Uterus (tissue), 4 donors: Measurements from ENCODE around the gene KIF1B. TPM values are rescaled to one million over a fixed set of nuclear protein-coding genes. Genes with fewer than 3 reads are reported as not detected.

Experiments used
- DNase-seq, 2 donors: peaks; one replicate each; pipeline ENCODE4 v3.0.0-alpha.2; 2019 to 2020
- H3K27ac ChIP-seq, 2 donors: fragments of 200-600 bp; sonication (generic); 1 replicate in 1 of 2; 2 replicates in 1 of 2; pipeline ENCODE4 v1.5.1; 2016 to 2018
- H3K27me3 ChIP-seq, 2 donors: fragments of 200-600 bp; sonication (generic); one replicate each; pipeline ENCODE4 v1.5.1; 2018 to 2019; ENCODE audit warnings: control low read depth in 1 of 2
- H3K36me3 ChIP-seq, 2 donors: fragments of 200-600 bp; sonication (generic); one replicate each; pipeline ENCODE4 v1.5.1; 2019; ENCODE audit warnings: control low read depth in 1 of 2
- H3K4me1 ChIP-seq, 2 donors: fragments of 200-600 bp; sonication (generic); one replicate each; pipeline ENCODE4 v1.5.1; 2018 to 2019; ENCODE audit warnings: control low read depth in 1 of 2
- H3K4me3 ChIP-seq, 2 donors: fragments of 200-600 bp; sonication (generic); 1 replicate in 1 of 2; 2 replicates in 1 of 2; pipeline ENCODE4 v1.5.1; 2018 to 2019; ENCODE audit warnings: mild to moderate bottlenecking in 1 of 2
- H3K9me3 ChIP-seq, 2 donors: fragments of 200-600 bp; sonication (generic); one replicate each; pipeline ENCODE4 v1.5.1; 2019; ENCODE audit warnings: control low read depth in 1 of 2
- POLR2A ChIP-seq, 2 donors: fragments of 450-650 bp; IDR thresholded peaks; one replicate each; pipeline ENCODE4 v1.6.1; 2016; ENCODE audit warnings: antibody characterized with exemption in 2 of 2, mild to moderate bottlenecking in 1 of 2, moderate library complexity in 1 of 2
- intact Hi-C: fragments of 100-400 bp; cut with DNase I; formaldehyde crosslinking; loops from one replicate; pipeline ENCODE4 v1.15.1; 2023; ENCODE audit warnings: low total_unique reads
- total RNA-seq, 4 donors: library from RNA; depleted of rRNA in 3 of 4; stranded (reverse); fragments of >200 nt in 3 of 4; gene quantifications; one replicate each; pipeline versions ENCODE4 v1.1.0 to v1.2.4, GENCODE V29; 2014 to 2023
- TF ChIP-seq, protein P1 (sequence below), 4 experiments: fragments of 200-600 bp in 2 of 4; fragments of 450-650 bp in 2 of 4; sonication (generic) in 2 of 4; IDR thresholded peaks; one replicate each; pipeline ENCODE4 v1.5.1; 2016 to 2019; ENCODE audit warnings: antibody characterized with exemption in 4 of 4, mild to moderate bottlenecking in 2 of 4, moderate library complexity in 1 of 4
- donor health status: DM: yes; HTN: yes; CAD: no.

KIF1B gene
- total RNA-seq, 4 donors from 2014 or later: 26.4 to 89.6 (median 45.1) TPM

- H3K27me3 ChIP-seq: no peaks in the 10 kb centered on the region
- TF ChIP-seq, protein P1, sequence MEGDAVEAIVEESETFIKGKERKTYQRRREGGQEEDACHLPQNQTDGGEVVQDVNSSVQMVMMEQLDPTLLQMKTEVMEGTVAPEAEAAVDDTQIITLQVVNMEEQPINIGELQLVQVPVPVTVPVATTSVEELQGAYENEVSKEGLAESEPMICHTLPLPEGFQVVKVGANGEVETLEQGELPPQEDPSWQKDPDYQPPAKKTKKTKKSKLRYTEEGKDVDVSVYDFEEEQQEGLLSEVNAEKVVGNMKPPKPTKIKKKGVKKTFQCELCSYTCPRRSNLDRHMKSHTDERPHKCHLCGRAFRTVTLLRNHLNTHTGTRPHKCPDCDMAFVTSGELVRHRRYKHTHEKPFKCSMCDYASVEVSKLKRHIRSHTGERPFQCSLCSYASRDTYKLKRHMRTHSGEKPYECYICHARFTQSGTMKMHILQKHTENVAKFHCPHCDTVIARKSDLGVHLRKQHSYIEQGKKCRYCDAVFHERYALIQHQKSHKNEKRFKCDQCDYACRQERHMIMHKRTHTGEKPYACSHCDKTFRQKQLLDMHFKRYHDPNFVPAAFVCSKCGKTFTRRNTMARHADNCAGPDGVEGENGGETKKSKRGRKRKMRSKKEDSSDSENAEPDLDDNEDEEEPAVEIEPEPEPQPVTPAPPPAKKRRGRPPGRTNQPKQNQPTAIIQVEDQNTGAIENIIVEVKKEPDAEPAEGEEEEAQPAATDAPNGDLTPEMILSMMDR (IDR thresholded peaks at IDR 0.05): no peak
- TF ChIP-seq POLR2A (IDR thresholded peaks at IDR 0.05): no peak
- H3K4me3 ChIP-seq: no peak overlapping the region
- intact Hi-C loops: no loop called here
- no peaks in the 10 kb centered on the region for H3K36me3 ChIP-seq
- no peak overlapping the region for H3K27ac ChIP-seq
- DNase-seq: no peak
- H3K4me1 ChIP-seq: peaks cover 0 to under 1% of the 10 kb centered on the region in 2 donors
- no peaks in the 10 kb centered on the region for H3K9me3 ChIP-seq
Observed at GRCh38 chr1:10302416-10302815, 92.0 kb downstream of the KIF1B start.

- peaks cover 0 to 16% of the 10 kb centered on the region in 2 donors for H3K4me1 ChIP-seq
- intact Hi-C loops: no loop called here
Observed at GRCh38 chr1:10304295-10304694, 93.9 kb downstream of the KIF1B start.

GRCh38 chr1:10306435-10306834 is 96.1 kb downstream of the KIF1B start:
- TF ChIP-seq, protein P1 (IDR thresholded peaks at IDR 0.05): no peak
- no peak for TF ChIP-seq POLR2A (IDR thresholded peaks at IDR 0.05)
- H3K4me1 ChIP-seq: peaks cover 0 to 16% of the 10 kb centered on the region in 2 donors
- intact Hi-C loops: no loop called here

More at GRCh38 chr1:10304295-10304694, 93.9 kb downstream of the KIF1B start:
- no peak for DNase-seq
- H3K9me3 ChIP-seq: no peaks in the 10 kb centered on the region
- no peaks in the 10 kb centered on the region for H3K27me3 ChIP-seq
- no peaks in the 10 kb centered on the region for H3K36me3 ChIP-seq
- no peak overlapping the region for H3K4me3 ChIP-seq
- H3K27ac ChIP-seq: peak overlapping the region in 1 of 2 donors; percentile 30
- TF ChIP-seq, protein P1 (IDR thresholded peaks at IDR 0.05): no peak
- TF ChIP-seq POLR2A (IDR thresholded peaks at IDR 0.05): no peak

DNA sequence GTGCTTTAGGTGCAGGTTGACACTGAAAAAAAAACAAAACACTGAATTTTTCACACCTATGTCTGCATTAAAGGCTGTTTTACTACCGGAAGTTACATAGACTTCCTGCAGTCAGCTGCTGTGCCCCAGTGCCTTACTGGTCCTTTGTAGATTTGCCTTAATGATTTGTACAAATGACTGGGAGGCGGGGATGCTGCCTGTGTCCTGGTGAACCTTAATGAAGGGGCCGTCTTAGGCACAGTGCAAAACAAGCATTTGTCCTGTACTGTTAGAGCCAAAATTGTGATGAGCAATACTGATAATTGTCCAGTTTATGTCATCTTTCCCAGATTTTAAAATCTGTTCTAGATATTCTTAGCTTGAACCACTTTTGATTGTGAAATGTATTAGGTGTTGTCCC is 97.6 kb downstream of the KIF1B start:
- Histone ChIP-seq H3K36me3 (no peaks in the 10 kb centered on the region), H3K27ac (peak overlapping the region; percentile 30 to 46), H3K4me3 (no peak overlapping the region), H3K4me1 (peaks cover 0 to 16% of the 10 kb centered on the region in 2 donors), H3K27me3 (no peaks in the 10 kb centered on the region), H3K9me3 (no peaks in the 10 kb centered on the region)
- no peak for DNase-seq
- TF ChIP-seq, protein P1 (IDR thresholded peaks at IDR 0.05): no peak
- TF ChIP-seq POLR2A (IDR thresholded peaks at IDR 0.05): no peak
- intact Hi-C loops: no loop called here

More at GRCh38 chr1:10306435-10306834, 96.1 kb downstream of the KIF1B start:
- Histone ChIP-seq H3K36me3 (no peaks in the 10 kb centered on the region), H3K27me3 (no peaks in the 10 kb centered on the region), H3K4me3 (no peak overlapping the region), H3K9me3 (no peaks in the 10 kb centered on the region), H3K27ac (peak overlapping the region in 1 of 2 donors; percentile 49)
- DNase-seq: no peak

GRCh38 chr1:10309243-10310011 is 99.1 kb downstream of the KIF1B start:
- H3K27ac ChIP-seq: peak overlapping the region in 1 of 2 donors; percentile 46
- peaks cover 0 to 16% of the 10 kb centered on the region in 2 donors for H3K4me1 ChIP-seq
- no peak overlapping the region for H3K4me3 ChIP-seq
- intact Hi-C loops: no loop called here
- no peaks in the 10 kb centered on the region for H3K9me3 ChIP-seq
- TF ChIP-seq, protein P1 (IDR thresholded peaks at IDR 0.05): no peak
- no peak for TF ChIP-seq POLR2A (IDR thresholded peaks at IDR 0.05)
- no peaks in the 10 kb centered on the region for H3K36me3 ChIP-seq
- no peak for DNase-seq
- H3K27me3 ChIP-seq: no peaks in the 10 kb centered on the region
